Stimulated activated CD4-positive, alpha-beta T cell treated with anti-CD3 and anti-CD28 coated beads, TNF-alpha, amount 100 ng/mL, for 48 hours (primary cell): Measurements from ENCODE around the gene ETFRF1.

Source experiments
- DNase-seq, 3 donors: peaks; one replicate each; pipeline ENCODE4 v3.0.0-alpha.2; 2020; ENCODE audit warnings: low read depth in 3 of 3

The ETFRF1 gene, protein sequence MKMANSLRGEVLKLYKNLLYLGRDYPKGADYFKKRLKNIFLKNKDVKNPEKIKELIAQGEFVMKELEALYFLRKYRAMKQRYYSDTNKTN

DNA sequence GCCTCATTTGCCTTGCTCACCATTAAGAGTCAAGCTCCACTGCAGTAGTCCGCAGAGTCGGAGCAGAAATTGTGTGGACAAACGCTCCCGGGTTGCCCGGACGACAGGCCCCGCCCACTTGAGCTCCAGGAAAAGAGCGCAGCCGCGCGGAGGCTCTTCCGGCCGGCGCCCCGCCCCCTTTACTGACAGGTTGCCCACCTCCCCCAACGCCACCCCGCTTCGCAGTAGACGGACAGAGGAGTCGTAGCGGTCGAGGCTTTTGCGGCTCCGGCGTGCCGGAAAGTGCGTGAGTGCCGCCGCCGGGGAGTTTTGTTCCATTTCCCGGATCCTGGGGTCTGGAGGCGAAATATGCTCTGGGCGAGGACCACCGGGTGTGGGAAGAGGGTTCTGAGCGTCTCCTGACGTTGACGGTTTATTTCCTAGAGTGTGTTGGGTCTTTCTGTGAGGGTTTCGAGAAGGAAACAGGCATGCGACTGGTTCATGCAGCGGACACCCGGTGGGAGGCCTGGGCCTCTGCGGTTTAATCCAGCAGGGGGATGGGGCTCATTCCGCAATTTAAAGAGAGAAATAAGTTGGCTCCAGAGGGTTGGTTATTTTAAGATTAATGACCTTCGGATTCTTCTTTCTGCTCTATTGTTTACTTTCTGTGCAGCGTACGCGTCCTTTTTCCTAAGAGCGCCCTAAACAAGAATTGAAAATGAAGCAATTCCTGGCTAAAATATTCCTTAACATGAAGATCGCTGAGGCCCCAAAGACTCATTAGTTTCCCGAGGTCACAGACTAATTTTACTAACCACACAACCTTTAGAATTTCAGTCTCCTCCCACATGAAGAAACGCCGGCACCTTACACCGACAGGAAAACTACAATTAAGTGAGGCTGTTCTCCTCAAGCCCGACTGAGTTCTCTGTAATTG lies at the start of gene ETFRF1, which contains the start of gene DNAI7:
TSS of gene ETFRF1 (plus strand) at position 182 of the 916 bp plus-strand sequence. CDS start 8,720 bp downstream, outside the sequence.
TSS of gene DNAI7 (minus strand) at position 105 of the 916 bp plus-strand sequence. CDS start at position 23, 82 bp downstream.
- DNase-seq, result peak; percentile 88 to 98 (median 91)

DNA sequence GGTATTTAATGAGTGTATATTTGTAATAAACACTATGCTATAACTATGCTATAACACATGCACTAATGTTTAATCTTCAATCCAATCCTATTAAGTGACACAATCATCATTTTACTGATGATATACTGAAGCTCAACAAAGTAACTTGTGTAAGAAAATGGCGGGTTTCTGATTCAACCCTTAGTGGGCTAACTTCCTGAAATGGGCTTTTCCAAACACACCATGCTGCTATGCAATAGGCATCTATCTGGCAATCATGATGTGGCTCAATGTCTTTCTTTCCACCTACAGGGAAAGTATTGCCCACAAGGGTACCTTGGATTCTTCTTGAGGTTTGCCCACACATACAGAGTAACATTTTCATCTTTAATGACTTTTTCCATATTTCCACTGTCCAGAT lies 48.4 kb upstream of the ETFRF1 start:
- DNase-seq, result no peak

- no peak for DNase-seq
Measured at GRCh38 chr12:25151476-25151875, 43.6 kb upstream of the ETFRF1 start.

DNA sequence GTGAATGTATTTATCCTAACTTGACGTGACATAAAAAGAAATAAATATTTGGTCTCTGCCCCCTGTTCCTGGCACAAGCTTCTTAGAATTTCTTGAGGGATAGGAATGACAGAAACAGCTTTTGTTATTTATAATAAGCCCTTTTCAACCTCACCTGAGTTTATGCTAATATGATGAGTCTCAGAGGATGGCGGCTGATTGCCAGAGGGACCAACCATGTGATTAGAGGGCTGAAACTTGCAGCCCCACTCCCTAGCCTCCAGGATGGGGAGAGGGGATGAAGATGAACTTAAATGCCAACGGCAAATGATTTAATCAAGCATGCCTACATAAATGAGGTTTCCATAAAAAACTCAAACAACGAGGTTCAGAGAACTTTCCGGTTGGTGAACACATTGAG lies 43.0 kb upstream of the ETFRF1 start:
- DNase-seq, result no peak

GRCh38 chr12:25155022-25155576 lies 39.9 kb upstream of the ETFRF1 start:
- DNase-seq, result no peak

DNA sequence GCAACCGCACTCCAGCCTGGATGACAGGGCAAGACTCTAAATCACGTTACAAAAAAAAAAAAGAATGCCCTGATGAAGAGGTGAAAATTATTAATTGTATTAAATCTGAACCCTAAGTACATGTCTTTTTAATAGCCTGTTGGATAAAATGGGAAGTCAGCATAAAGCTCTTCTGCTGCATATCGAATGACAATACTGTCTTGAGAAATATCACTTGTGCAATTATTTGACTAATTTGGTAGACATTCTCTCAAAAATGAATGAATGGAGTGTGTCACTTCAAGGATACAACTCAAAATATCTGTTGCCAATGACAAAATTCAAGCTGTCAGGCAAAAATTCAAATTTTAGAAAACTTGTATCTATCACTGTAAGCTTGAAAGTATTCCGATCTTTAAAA lies 39.0 kb upstream of the ETFRF1 start:
- DNase-seq, result no peak

- no peak for DNase-seq
Measured at GRCh38 chr12:25162866-25163265, 32.2 kb upstream of the ETFRF1 start.

DNA sequence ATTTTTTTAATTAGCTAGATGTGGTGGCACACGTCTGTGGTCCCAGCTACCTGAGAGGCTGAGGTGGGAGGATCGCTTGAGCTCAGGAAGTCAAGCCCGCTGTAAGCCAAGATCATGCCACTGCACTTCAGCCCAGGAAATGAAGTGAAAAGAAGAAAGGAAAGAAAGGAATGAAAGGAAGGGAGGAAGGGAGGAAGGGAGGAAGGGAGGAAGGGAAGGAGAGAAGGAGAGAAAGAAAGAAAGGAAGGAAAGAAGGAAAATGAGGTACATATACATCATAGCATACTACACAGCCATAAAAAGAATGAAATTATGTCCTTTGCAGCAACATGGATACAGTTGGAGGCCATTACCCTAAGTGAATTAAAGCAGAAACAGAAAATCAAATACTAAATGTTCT lies 12.3 kb upstream of the ETFRF1 start:
- DNase-seq, result no peak

DNA sequence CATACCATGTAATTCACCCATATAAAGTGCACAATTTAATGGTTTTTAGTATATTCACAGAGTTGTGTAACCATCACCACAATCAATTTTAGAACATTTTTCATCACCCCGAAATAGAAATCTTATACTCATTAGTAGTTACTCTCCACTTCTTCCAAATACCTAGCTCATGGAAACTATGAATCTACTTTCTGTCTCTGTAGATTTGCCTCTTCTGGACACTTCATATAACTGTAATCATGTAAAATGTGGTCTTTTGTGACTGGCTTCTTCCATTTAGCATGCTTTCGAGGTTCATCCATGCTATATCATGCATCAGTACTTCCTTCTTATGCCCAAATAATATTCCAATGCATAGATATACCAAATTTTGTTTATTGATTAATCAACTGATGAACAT lies 10.9 kb upstream of the ETFRF1 start:
- DNase-seq, result no peak

- no peak for DNase-seq
Measured at GRCh38 chr12:25186038-25186787, 8.8 kb upstream of the ETFRF1 start.

GRCh38 chr12:25186788-25187402 lies 8.1 kb upstream of the ETFRF1 start:
- no peak for DNase-seq

- no peak for DNase-seq
Measured at GRCh38 chr12:25187781-25188180, 7.3 kb upstream of the ETFRF1 start.

GRCh38 chr12:25189656-25190055 lies 5.4 kb upstream of the ETFRF1 start:
- no peak for DNase-seq

DNA sequence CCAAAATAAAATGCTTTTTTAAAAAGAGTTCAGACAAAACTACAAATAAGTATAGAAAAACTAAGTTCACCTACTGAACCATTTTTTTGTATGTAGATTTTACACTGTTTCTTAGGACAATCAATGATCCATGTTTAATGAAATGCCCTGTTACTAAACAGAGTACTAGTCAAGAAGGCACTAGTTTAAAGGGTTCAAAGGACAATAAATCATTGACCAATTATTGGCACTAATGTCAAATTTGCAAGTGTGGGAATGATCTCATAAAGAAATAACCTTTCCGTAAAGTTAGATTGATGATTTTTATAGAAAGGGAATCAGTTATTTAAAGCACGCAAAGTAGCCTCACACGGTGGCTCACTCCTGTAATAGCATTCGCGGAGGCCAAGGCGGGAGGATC lies 4.2 kb upstream of the ETFRF1 start:
- no peak for DNase-seq

GRCh38 chr12:25194214-25194613 lies 823 bp upstream of the ETFRF1 start:
- DNase-seq, result no peak

DNA sequence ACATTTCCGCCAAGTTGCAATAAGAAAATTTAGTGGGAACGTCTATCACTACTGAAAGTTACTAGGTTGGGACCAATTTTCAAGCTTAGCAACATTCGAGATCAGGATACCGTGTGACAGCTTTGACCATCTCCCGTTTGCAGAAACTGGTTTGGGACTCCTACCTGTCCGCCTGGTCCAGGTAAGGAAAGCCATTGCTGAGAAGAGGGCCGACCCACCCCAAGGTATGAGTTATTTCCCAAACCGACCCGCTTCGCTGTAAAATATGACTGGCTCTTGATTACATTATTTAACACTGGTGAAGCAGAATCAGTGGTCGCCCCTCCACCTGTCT lies 348 bp upstream of the ETFRF1 start:
- DNase-seq, result no peak

- no peak for DNase-seq
Measured at GRCh38 chr12:25197608-25198007, 2.6 kb downstream of the ETFRF1 start.

DNA sequence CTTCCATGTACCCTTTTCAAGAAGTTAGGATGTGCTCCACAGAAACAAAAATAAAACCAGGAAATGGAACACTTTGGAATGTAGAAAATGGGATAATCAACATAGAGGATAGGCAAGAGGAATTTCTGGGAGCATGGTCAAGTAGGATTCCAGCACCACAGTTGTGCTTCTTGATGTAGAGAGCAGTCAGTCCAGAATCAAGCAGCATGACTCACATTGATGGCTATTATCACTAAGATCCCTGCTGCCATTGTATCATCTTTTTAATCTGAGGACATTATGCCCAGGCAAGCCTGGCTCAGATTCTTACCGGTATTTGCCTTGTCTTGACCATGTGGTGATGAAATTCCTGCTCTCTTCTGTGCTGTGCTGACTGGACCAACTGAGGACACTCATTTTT lies 5.7 kb downstream of the ETFRF1 start:
- DNase-seq, result no peak

DNA sequence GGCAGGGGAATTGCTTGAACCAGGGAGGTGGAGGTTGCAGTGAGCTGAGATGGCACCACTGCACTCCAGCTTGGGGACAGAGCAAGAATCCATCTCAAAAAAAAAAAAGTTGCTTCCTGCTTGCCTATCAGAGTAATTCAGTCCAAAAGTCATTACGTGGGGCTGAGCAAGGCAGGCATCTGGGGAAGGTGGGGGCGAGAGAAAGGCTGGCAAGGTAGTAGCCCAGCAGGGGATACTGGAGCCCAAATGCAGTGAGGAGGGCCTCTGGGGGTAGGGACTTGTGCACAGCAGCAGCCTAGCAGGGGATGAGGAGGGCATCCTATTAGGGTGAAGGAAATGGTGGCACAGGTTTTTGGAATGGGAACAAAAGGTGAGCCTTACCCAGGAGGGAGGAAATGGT lies 7.1 kb downstream of the ETFRF1 start:
- DNase-seq, result no peak

GRCh38 chr12:25207411-25207810 lies 12.4 kb downstream of the ETFRF1 start:
- DNase-seq, result no peak

- no peak for DNase-seq
Measured at GRCh38 chr12:25207846-25208245, 12.8 kb downstream of the ETFRF1 start.

GRCh38 chr12:25208554-25208953 lies 13.5 kb downstream of the ETFRF1 start:
- DNase-seq, result no peak
